Inferior parietal cortex (tissue), 1 donor: Measurements from ENCODE around the gene DCAF8.

Experiments used
- DNase-seq: peaks from one replicate; pipeline ENCODE4 v3.0.0-alpha.2; 2016; ENCODE audit errors: extremely low spot score

DCAF8 gene

GRCh38 chr1:160225345-160225744 lies 37.0 kb downstream of the DCAF8 start:
- DNase-seq, result no peak

- DNase-seq, result no peak
Measured at GRCh38 chr1:160224606-160225005, 37.7 kb downstream of the DCAF8 start.

- no peak for DNase-seq
Measured at GRCh38 chr1:160222546-160222945, 39.8 kb downstream of the DCAF8 start.

GRCh38 chr1:160221089-160221488 lies 41.3 kb downstream of the DCAF8 start:
- DNase-seq, result no peak

- DNase-seq, result no peak
Measured at GRCh38 chr1:160220301-160220700, 42.0 kb downstream of the DCAF8 start.

GRCh38 chr1:160219062-160219929 lies 43.1 kb downstream of the DCAF8 start:
- DNase-seq, result peak; percentile 83

GRCh38 chr1:160217481-160218051 lies 44.8 kb downstream of the DCAF8 start:
- peak; percentile 25 for DNase-seq

GRCh38 chr1:160216301-160216700 lies 46.0 kb downstream of the DCAF8 start:
- DNase-seq, result no peak

- DNase-seq, result no peak
Measured at GRCh38 chr1:160214481-160215140, 47.7 kb downstream of the DCAF8 start.

GRCh38 chr1:160211046-160211790 lies 51.1 kb downstream of the DCAF8 start:
- DNase-seq, result peak; percentile 38

GRCh38 chr1:160210561-160210960 lies 51.8 kb downstream of the DCAF8 start:
- no peak for DNase-seq

GRCh38 chr1:160209321-160210046 lies 52.9 kb downstream of the DCAF8 start:
- DNase-seq, result peak; percentile 34

GRCh38 chr1:160208557-160209320 lies 53.6 kb downstream of the DCAF8 start:
- no peak for DNase-seq

- no peak for DNase-seq
Measured at GRCh38 chr1:160207771-160208556, 54.4 kb downstream of the DCAF8 start.

GRCh38 chr1:160207118-160207650 lies 55.2 kb downstream of the DCAF8 start:
- no peak for DNase-seq

GRCh38 chr1:160206421-160207117 lies 55.8 kb downstream of the DCAF8 start:
- DNase-seq, result no peak

- DNase-seq, result no peak
Measured at GRCh38 chr1:160206036-160206389, 56.3 kb downstream of the DCAF8 start.

GRCh38 chr1:160205242-160206035 lies 56.9 kb downstream of the DCAF8 start, which contains the start of gene PEA15:
Gene PEA15, plus strand, starts transcription at chr1:160205384. Its CDS starts 6,161 bp downstream, at chr1:160211545.
- DNase-seq, result peak; percentile 61
